ENCODE results near the gene PRUNE2. TPM values are rescaled to one million over a fixed set of nuclear protein-coding genes. Genes with fewer than 3 reads are reported as not detected.
"Not testable (repeated sequence)": the region's sequence is repeated elsewhere in the genome, so short reads cannot be mapped to it uniquely, and the experiment has no call there.

PRUNE2 gene
- polyA plus RNA-seq, 6 donors from 2014 or later, result 0.12 to 0.65 (median 0.23) TPM; not detected in 1

DNA sequence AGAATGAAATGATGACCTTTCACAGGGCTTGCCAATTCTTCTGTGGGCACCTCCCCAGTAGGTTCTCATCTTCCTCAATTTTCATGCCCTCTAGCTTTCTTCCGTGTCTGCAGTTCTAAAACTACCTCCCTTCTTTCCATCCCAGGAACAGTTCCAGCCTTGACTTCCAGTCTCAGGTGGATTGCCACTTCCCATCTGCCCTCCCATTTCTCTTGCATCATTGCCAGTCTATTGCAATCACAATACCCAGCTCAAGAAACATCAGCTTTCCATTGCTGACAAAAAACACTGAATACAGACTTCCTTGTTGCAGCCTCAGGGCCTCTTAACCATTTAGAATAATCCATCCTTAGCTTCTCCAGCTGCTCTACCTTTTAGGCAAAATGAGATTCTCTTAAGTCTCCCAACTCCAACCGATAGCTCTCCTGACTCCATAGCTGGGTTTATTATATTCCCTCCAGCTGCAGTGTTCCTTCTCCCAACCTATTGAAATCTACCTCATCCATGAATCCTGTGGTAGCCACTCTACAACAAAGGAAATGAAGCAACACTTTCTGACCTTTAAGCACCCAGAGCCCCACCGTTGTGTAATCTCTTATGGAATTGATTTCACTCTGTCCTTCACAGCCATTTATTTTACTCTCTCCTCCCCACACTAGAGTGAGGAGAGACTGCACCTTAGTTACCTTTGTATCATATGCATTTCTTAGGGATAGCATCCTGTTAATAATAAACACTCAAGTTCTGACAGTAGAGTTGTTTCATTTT is 217.3 kb downstream of the PRUNE2 start:
- no peak for DNase-seq
- H3K27me3 Mint-ChIP-seq, result peaks cover 11 to 28% (median 28%) of the 10 kb centered on the region in 3 donors
- ATAC-seq (ENCODE audit: low read depth in 2 of 2), result no peak
- H3K4me3 Mint-ChIP-seq, result no peak overlapping the region
- no peak overlapping the region for H3K27ac Mint-ChIP-seq
- no peaks in the 10 kb centered on the region for H3K36me3 Mint-ChIP-seq
- peaks cover 7 to 9% (median 9%) of the 10 kb centered on the region in 3 donors for H3K4me1 Mint-ChIP-seq
- H3K9me3 Mint-ChIP-seq, result no peaks in the 10 kb centered on the region

DNA sequence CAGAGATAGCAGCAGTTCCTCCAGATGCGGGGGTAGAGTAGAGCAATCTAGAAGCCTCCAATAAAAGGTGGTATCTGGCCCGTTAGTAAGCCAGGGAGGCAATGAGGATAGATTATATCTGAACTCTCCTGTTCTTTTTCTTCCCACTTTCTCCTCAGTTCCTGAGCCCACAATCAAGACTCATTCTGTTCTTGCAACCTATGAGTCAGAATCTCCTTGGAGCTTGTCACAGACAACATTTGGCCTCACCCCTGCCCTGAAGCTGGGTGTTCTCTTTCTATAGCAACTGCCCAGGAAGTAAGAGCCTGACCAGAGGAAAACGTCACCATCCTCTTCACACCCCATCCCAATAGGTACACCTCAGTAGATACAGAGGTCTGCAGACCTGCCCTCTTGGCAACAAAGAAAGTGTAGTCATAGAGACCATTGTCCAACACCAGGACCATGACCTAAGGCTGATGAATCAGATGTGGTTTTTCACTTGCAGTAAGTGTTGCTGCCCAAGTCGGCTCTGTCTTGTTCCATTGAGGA is 218.0 kb downstream of the PRUNE2 start:
- DNase-seq (no peak), ATAC-seq (ENCODE audit: low read depth in 2 of 2) (no peak)
- peaks cover 11 to 28% (median 28%) of the 10 kb centered on the region in 3 donors for H3K27me3 Mint-ChIP-seq
- H3K9me3 Mint-ChIP-seq, result no peaks in the 10 kb centered on the region
- H3K4me3 Mint-ChIP-seq, result no peak overlapping the region
- H3K36me3 Mint-ChIP-seq, result peaks cover 0 to 1% of the 10 kb centered on the region in 2 donors
- H3K27ac Mint-ChIP-seq, result no peak overlapping the region
- H3K4me1 Mint-ChIP-seq, result peaks cover 7 to 9% (median 9%) of the 10 kb centered on the region in 3 donors

DNA sequence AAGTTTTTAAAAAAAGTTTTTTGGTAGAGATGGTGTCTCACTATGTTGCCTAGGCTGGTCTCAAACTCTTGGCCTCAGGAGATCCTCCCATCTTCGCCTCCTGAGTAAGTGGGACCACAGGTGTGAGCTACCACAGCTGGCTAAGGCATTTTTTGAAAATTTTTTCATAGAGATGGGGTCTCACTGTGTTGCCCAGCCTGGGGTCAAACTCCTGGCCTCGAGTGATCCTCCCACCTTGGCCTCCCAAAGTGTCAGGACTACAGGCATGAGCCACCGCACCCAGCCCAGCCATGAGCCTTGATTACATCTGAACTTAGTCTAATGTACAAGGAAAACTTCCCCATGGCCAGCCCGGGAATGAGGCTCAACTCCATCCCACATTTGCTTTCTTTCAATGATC is 219.2 kb downstream of the PRUNE2 start:
- ATAC-seq (ENCODE audit: low read depth in 2 of 2) (no peak), DNase-seq (no peak)
- peaks cover 3 to 4% (median 3%) of the 10 kb centered on the region in 3 donors for H3K4me1 Mint-ChIP-seq
- no peak overlapping the region for H3K4me3 Mint-ChIP-seq
- no peaks in the 10 kb centered on the region for H3K9me3 Mint-ChIP-seq
- H3K36me3 Mint-ChIP-seq, result peaks cover 0 to 3% of the 10 kb centered on the region in 2 donors
- peak overlapping the region in 1 of 6 donors; percentile 28 for H3K27ac Mint-ChIP-seq
- peaks cover 4 to 20% (median 18%) of the 10 kb centered on the region in 3 donors for H3K27me3 Mint-ChIP-seq

DNA sequence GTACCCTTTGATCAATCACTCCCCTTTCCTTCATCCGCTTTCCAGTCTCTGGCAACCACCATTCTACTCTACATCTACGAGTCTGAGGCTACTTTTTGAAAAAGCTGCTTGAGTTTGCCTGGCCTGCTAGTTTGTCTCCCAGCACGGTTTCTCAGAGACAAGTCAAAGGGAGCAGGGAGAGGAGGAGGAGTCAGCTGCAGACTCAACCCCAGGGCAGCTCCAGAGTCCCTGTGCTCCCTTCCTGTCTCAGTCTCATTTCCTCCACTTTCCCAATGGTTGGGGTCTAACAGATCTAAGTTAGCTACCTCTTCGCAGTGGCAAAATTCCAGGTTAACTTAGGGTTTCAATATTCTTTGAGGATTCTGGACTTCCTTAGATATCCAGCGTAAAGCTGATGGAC is 221.7 kb downstream of the PRUNE2 start:
- Mint-ChIP-seq H3K27me3 (peaks cover 0 to 8% (median 6%) of the 10 kb centered on the region in 3 donors), H3K4me1 (no peaks in the 10 kb centered on the region), H3K4me3 (no peak overlapping the region), H3K27ac (no peak overlapping the region), H3K9me3 (peaks cover 0 to 16% (median 4%) of the 10 kb centered on the region in 7 donors), H3K36me3 (peaks cover 0 to 3% of the 10 kb centered on the region in 2 donors)
- DNase-seq, result no peak
- ATAC-seq (ENCODE audit: low read depth in 2 of 2), result no peak

DNA sequence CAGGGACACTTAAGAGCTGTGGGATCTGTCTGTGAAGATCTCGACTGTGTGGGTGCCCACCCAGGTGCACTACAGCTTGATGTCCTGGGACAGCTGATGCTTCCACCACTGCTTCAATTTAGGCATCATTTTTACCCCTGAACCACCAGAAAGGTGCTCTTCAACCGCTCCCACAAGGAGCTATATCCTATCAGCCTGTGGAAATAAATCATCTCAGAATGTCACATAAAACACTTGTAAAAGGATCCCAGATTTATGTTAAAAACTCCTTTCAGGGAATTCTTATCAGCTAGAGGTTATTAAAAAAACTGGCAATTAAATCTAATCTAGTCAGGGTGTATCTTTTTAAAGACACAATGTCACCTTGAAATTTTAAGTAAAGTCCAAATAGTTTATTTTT is 224.4 kb downstream of the PRUNE2 start:
- ATAC-seq (ENCODE audit: low read depth in 2 of 2), result no peak
- Mint-ChIP-seq H3K4me3 (no peak overlapping the region), H3K27ac (no peak overlapping the region), H3K9me3 (peaks cover 0 to 16% (median 4%) of the 10 kb centered on the region in 7 donors), H3K27me3 (no peaks in the 10 kb centered on the region), H3K36me3 (peaks cover 0 to 3% of the 10 kb centered on the region in 2 donors), H3K4me1 (no peaks in the 10 kb centered on the region)
- DNase-seq, result no peak

DNA sequence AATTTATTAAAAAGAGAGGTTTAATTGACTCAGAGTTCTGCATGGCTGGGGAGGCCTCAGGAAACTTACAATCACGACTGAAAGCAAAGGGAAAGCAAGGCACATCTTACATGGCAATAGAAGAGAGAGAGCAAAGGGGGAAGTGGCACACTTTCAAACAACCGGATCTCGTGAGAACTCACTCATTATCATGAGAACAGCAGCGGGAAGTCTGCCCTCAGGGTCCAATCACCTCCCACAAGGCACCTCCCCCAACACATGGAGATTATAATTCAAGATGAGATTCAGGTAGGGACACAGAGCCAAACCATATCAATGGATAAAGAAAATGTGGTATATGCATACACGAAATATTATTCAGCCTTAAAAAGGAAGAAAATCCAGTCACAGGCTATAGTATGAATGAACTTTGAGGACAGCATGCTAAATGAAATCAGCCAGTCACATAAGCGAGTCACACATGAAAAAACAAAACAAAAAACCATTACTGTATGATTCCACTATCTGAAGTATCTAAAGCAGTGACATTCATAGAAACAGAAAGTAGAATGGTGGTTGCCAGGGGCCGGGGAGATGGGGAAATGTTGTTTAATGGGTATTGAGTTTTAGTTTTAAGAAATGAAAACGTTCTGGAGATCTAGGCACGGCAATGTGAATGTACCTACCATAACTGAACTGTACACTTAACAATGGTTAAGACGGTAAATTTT is 225.0 kb downstream of the PRUNE2 start:
- no peaks in the 10 kb centered on the region for H3K4me1 Mint-ChIP-seq
- ATAC-seq (ENCODE audit: low read depth in 2 of 2), result no peak

DNA sequence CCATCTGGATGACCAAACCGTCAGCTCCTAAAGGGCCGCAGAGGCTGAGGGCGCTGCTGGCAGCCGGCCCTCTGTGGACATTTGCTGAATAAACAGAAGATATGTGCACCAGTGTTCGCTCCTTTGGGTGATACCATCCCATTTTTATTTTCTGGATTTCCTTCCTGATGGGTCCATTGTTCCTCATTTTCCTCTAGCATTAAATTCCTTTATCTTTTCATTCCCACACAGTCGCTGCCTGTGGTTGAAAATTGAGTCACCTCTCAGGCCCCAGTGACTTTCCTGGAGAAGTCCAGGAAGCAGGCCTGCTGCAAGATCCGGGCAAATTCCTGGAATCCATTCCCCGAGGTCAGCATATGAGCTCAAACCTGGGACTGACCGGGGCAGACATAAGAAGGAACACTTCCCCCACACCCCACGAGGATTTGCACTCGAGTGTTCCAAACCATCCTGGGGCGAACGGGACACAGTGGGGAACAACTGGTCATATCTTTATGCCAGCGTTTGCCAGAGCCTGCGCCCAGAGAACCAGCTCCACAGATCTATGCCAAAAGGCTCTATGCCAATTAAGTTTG is 228.3 kb downstream of the PRUNE2 start:
- DNase-seq (no peak), ATAC-seq (ENCODE audit: low read depth in 2 of 2) (no peak)
- Mint-ChIP-seq H3K27me3 (no peaks in the 10 kb centered on the region), H3K36me3 (no peaks in the 10 kb centered on the region), H3K4me3 (no peak overlapping the region), H3K4me1 (no peaks in the 10 kb centered on the region), H3K27ac (no peak overlapping the region), H3K9me3 (peaks cover 0 to 16% (median 4%) of the 10 kb centered on the region in 7 donors)

More for the DNA sequence above, 225.0 kb downstream of the PRUNE2 start:
- peaks cover 0 to 3% of the 10 kb centered on the region in 2 donors for H3K36me3 Mint-ChIP-seq
- no peak for DNase-seq
- H3K4me3 Mint-ChIP-seq, result no peak overlapping the region
- no peaks in the 10 kb centered on the region for H3K27me3 Mint-ChIP-seq
- H3K9me3 Mint-ChIP-seq, result peaks cover 0 to 16% (median 4%) of the 10 kb centered on the region in 7 donors
- no peak overlapping the region for H3K27ac Mint-ChIP-seq

DNA sequence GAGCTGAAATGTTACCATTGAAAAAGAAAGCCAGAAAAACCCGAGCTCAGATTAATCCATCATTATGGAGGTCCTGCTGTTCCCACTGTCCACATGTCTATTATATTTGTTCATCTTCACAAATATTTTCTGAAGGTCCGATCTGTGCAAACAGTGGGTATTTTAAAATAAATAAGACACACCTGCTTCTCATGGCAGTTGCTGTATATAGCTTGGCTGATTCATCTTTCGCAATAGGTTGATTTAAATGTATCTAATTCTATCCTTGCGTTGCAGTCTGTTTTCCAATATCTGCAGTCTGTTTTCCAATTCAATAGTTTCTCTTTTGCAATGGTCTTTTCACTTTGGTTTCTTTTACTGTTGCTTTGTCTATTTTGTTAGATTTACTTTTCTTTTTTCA is 229.1 kb downstream of the PRUNE2 start:
- H3K36me3 Mint-ChIP-seq, result no peaks in the 10 kb centered on the region
- ATAC-seq (ENCODE audit: low read depth in 2 of 2) (no peak), DNase-seq (no peak)
- peaks cover 0 to 16% (median 4%) of the 10 kb centered on the region in 7 donors for H3K9me3 Mint-ChIP-seq
- H3K4me1 Mint-ChIP-seq, result no peaks in the 10 kb centered on the region
- H3K27me3 Mint-ChIP-seq, result no peaks in the 10 kb centered on the region
- H3K4me3 Mint-ChIP-seq, result no peak overlapping the region
- H3K27ac Mint-ChIP-seq, result no peak overlapping the region

DNA sequence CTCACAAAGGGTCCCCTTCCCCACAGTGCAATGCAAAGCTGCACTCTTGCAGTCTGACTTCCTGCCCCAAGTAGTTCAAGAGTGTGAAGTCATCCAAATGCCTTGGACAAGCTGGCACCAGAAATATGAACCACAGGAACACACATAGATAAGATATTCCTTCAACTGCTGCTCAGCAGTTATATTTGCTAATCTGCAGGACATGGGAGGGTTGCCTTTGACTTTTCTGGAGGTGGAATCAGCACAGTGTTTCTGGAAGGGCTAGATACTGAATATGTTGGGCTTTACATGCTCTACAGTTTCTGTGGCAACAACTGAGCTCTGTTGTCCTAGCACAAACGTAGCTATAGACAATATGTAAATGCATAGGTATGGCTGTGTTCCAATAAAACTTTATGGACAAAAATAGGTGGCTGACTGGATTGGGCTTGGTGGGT is 238.4 kb downstream of the PRUNE2 start:
- Mint-ChIP-seq H3K27ac (peak overlapping the region in 1 of 6 donors; percentile 20), H3K9me3 (peaks cover 0 to 4% (median 0%) of the 10 kb centered on the region in 7 donors), H3K4me3 (no peak overlapping the region), H3K36me3 (peaks cover 7 to 8% of the 10 kb centered on the region in 2 donors), H3K27me3 (peaks cover 0 to 7% (median 5%) of the 10 kb centered on the region in 3 donors), H3K4me1 (peaks cover 0 to 2% (median 0%) of the 10 kb centered on the region in 3 donors)
- no peak for ATAC-seq (ENCODE audit: low read depth in 2 of 2)
- no peak for DNase-seq

DNA sequence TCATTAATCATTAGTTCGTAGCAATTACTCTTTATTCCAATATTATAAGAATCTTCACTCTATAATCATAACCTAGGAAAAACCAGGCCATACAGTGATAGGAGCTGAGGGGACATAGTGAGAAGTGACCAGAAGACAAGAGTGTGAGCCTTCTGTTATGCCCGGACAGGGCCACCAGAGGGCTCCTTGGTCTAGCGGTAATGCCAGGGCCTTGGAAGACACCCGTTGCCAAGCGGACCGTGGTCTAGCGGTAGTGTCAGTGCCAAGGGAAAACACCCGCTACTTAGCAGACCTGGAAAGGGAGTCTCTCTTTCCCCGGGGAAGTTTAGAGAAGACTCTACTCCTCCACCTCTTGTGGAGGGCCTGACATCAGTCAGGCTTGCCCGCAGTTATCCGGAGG is 239.9 kb downstream of the PRUNE2 start:
- not testable (repeated sequence) for H3K27ac Mint-ChIP-seq; DNase-seq; H3K4me1 Mint-ChIP-seq; H3K27me3 Mint-ChIP-seq; H3K4me3 Mint-ChIP-seq; H3K9me3 Mint-ChIP-seq; H3K36me3 Mint-ChIP-seq; ATAC-seq (ENCODE audit: low read depth in 2 of 2)

DNA sequence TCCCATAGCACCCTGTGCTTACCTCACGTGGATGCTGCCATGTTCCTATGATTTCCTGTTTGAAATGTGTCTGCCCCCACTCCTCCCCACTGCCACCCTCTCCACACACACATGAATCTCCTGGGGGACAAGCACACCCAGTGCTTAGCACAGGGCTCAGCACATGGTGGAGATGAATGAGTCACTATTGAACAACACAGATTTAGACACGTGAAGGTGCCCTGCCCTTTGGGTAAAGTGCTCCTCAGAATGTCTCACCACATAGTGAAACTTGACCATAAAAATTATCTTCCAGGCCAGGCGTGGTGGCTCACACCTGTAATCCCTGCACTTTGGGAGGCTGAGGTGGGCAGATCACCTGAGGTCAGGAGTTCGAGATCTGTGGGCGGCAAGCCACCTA is 240.5 kb downstream of the PRUNE2 start:
- Mint-ChIP-seq H3K27ac (peak overlapping the region in 1 of 6 donors; percentile 36), H3K4me3 (no peak overlapping the region), H3K4me1 (peaks cover 0 to 2% (median 0%) of the 10 kb centered on the region in 3 donors), H3K36me3 (peaks cover 7 to 8% of the 10 kb centered on the region in 2 donors), H3K27me3 (peaks cover 0 to 7% (median 5%) of the 10 kb centered on the region in 3 donors), H3K9me3 (peaks cover 0 to 4% (median 0%) of the 10 kb centered on the region in 7 donors)
- ATAC-seq (ENCODE audit: low read depth in 2 of 2), result no peak
- no peak for DNase-seq

DNA sequence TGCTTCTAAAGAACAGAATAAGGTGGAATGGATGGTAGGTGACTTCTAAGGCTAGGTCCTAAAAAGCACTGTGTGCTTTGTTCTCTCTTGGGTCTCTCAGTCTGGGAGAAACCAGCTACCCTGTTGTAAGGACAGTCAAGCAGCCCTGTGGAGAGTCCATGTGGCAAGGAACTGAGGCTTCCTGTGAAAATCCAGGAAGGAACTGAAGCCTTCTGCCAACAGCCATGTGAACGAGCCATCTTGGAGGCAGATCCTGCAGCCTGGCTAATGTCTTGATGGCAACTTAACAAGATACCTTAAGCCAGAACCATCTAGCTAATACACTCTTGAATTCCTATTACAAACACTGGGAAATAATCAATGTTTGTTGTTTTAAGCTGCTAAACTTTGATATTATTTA is 241.8 kb downstream of the PRUNE2 start:
- Mint-ChIP-seq H3K36me3 (peaks cover 7 to 8% of the 10 kb centered on the region in 2 donors), H3K27ac (no peak overlapping the region), H3K9me3 (no peaks in the 10 kb centered on the region), H3K4me3 (no peak overlapping the region), H3K4me1 (peaks cover 0 to 2% (median 0%) of the 10 kb centered on the region in 3 donors), H3K27me3 (peaks cover 0 to 5% (median 4%) of the 10 kb centered on the region in 3 donors)
- ATAC-seq (ENCODE audit: low read depth in 2 of 2) (no peak), DNase-seq (no peak)

Data from naive B cell (primary cell).